NCI-H1105 treated with DMSO at 0.1 percent for 48 hours (cell line): ENCODE data around the gene GRIN2C.

Experiments used
- DNase-seq: peaks from one replicate; lab custom pipeline; 2025; lab: John Stamatoyannopoulos, UW

Gene GRIN2C

DNA sequence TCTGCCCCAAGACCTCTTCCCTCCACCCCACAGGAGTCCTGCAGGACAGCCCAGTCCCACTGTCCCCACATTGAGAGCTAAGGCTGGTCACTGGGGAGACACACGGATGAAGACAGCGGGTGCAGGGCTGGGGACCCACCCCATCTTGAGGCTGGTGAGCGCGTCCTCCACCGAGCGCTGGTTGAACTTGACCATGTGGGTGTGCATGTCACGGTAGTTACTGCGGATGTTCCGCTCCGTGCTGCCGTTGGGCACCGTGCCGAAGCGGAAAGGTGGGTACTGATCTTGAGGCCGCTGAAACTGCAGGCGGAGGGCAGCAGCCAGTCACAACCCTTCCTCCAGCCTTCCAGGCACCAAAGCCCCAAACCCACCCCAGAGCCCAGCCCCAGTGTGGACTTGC lies 13.1 kb downstream of the GRIN2C start:
- DNase-seq = no peak

DNA sequence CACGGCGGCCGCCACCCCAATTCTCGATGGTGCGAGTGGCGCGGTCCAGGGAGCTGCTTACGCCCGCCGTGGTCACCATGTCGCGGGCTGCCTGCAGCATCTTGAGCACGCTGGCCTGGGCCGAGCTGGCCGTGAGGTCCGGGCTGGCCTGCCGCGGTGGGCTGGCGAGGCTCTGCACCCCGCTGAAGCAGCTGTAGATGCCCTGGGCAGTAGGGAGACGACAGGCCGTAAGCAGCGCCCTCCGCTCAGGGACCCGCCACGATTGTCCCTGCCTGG lies 16.4 kb downstream of the GRIN2C start:
- DNase-seq = no peak

DNA sequence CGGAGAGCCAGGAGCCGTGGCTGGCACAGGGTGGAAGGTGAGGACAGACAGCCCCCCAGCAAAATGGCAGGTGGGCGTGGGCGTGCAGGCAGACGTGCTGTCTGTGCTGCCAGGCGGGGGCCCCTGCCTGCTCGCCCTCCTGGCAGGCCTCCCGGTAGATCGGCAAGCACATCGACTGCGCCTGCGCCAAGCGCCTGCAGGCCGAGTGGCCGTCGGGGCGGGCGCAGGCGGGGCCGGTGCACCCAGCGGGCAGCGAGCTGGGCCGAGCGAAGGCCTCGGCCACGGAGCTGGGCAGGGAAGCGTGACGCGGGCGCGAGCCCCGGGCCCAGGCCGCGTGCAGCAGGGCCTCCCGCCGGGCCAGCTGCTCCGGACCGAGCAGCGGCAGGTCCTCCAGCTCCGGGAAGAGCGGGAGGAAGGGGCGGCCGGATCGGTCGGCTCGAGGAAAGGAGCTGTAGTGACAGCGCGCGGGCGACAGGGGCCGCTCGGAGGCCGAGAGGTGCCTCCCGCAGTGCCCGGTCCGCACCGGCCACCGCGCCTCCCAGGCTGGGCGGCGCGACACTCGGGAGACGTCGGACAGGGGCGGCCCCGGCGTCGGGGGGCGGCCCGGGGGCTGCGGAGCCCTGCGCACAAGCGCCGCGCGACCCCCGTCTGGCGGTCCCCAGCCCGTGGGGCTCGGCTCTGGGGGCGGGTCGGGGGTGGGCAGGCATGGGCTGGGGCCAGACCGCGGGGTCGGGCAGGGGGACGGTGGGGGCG lies 16.9 kb downstream of the GRIN2C start:
- peak; percentile 82 for DNase-seq

DNA sequence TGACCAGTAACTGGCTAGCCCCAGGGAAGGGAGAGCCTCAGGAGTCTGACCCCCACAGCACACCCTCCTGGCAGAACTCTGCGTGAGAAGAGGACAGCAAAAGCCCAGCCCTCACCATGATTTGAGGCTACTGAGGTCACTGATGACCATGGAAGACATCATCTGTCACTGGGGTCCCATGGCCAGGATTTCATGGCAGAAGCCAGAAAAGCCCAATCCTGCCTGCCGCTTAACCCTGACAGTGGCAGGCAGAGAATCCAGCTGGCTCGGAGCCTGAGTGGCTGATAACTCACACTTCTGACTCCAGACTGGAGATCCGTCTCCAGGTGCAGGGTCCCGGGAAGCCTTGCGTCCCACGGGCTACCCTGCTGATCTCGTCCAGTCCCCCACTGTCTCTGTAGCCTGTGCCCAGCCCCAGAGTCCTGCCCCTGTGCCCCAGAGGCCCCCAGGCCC lies 17.5 kb downstream of the GRIN2C start:
- DNase-seq = peak; percentile 25

DNA sequence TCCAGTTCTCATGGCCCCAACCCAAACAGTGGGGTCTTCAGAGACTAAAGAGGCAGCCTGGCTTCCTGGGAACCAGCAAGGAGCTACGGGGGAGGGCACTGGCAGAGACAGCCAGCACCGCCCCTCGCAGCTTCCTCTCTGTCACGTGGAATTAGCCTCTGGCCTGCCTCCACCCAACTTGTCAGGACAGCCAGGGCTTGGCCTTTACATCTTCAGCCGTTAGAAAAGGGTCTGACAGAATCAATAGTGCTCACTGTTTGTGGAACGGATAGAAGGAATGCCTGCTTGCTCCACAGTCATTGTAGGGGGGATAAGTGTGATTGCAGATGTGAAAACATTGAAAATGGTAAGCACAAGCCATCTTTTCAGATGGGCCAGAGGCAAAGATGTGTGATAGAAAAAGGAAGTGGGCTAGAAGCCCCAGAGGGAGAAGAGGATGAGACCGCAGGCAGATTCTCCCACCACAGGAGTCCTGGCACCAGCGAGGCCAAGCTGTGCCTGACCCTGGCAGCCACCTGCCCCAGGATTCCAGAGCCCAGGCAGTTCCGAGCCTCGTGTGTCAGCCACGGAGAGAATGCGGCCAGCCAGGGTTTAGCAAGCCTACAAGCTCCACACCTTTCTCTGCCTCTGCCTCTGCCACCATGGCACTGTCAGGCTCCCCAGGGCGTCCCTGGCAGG lies 18.6 kb downstream of the GRIN2C start:
- DNase-seq = no peak

DNA sequence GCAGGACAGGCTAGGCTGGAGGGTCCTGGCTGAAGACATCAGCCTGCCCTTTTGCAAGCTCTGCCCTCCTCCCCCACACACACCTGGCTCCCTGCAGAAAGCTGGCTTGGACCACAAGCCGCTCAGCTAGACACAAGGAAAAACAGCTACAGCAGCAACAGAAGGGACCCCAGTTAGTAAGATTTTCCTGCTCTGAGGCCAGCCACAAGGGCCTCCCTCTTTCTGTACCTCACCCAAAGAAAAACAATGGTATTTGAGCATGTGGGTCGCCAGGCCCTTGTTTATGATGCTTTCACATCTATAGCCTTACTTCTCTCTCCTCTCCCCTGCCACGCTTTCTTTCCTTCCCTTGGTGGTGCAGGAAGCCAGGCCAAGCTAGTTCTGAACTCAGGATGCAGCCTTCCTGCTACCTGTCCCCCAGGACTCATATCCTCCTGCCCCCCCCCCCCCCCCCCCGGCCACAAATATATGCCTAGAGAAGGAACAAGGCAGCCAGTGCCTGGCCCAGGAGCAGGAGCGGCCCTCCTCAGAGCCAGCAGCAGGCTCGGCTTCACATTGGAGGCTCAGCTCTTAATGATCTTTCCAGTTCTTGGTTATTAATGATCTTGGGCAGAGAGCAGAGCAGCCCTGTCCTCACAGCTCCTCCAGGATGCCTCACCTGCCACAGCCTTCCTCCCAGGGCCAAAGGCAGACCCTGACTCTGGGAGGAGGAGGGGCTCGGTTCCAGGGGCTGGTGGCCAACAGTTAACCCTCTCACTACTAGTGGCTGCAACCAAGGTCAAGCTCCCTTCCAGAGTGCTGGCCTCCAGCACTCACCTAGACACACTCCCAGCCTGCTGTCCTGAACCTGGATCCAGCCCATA lies 19.5 kb downstream of the GRIN2C start:
- DNase-seq = no peak

DNA sequence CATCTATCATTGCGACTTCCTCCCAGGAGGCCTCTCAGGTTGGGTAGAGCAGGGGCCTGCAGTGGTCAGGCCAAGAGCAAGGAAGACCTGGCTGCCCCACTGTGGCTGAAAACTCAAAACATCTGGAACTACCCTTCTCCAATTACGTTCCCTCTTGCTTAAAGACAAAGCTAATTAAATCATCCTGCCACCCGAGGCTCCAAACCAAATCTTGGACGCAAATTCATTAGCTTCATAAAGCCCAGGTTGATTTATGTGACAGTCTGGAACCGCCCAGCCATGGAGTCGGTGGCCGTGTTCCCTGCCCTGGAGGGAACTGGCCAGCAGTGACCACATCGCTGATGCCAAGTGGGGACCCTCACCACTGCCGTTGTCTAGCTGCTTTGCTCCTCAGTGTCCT lies 21.4 kb downstream of the GRIN2C start:
- DNase-seq = no peak

DNA sequence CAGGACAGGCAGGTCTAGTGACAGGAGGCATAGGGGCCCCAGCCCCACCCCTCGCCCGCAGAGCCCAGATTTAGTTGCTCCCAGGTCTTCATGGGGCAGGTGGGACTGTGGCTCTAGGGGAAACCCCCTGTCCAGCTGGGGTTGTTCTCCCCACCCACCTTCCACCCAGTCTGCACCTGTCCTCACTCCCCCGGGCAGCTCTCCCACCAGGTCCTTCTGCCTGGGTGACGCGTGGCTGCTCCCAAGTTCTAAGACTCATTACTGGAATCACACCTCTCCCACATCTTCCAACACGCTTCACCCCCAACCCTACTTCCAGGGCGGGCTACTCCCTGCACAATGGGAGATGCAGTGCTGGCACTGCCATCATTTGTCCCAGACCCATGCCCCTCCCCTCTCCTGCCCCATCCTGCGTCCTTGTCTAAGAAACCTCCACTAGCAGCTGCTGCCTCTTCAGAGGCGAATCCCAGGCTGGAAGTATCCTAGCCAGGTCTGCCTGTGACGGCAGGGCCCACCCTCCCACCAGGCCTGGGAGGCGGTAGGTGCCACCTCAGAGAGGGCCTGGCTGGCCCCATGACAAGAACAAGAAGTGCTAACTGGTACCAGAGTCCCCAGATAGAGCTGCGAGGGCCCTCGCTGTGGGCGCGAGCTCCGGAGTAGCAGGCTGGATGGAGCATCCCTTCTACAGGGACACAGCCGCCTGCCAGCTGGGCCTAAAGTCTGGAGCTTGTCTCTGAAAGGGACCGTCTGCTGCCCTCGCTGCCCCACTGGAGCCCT lies 22.8 kb downstream of the GRIN2C start:
- DNase-seq = no peak

DNA sequence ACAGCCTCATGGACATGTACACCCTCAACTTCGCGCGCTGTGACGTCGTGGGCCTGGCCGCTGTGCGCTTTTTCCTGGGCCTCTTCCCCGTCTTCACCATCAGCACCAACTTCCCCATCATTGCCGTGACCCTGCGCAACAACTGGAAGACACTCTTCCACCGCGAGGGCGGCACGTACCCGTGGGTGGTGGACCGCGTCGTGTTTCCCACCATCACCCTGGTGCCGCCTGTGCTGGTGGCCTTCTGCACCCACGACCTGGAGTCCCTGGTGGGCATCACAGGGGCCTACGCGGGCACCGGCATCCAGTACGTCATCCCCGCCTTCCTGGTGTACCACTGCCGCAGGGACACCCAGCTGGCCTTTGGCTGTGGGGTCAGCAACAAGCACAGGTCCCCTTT lies 23.5 kb downstream of the GRIN2C start:
- no peak for DNase-seq

DNA sequence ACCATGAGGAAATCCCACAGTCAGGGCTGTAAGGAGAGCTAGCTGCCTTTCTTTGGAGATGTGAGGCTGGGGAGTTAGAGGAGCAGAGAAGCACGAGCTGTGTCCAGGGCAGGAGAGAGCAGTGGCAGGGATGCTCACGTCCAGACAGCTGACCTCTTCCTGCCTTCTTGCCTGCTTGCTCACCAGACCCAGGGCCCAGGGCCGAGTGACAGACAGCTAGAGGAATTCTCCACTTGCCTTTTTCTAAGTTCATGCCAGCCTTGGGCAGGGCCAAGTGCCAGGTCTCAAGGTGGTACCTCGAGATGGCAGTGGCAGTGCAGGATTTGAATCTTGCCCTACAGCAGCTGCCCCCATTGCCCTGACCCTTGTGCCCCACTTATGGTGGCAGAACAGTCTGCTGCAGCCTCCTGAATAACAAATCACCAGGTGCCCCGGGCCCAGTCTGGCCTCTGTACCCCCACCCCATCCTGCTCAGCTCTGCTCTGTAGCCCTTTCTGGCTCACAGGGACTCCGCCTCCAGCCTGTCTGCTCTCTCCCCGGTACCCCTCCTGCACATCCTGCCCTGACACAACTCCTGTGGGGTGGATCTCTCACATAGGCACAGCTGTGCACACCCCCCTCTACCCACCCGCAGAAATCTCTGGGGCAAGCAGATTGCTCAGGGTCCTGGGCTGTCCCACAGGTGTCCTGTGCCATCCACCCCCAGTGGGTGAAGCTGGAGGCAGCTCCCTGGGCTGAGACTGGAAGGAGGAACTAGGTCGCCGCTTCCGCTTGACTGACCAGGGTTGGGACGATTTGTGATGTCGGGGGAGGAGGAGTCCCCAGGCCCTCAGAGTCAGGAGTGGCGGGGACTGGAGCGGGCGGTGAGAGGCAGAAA lies 25.9 kb downstream of the GRIN2C start:
- no peak for DNase-seq

DNA sequence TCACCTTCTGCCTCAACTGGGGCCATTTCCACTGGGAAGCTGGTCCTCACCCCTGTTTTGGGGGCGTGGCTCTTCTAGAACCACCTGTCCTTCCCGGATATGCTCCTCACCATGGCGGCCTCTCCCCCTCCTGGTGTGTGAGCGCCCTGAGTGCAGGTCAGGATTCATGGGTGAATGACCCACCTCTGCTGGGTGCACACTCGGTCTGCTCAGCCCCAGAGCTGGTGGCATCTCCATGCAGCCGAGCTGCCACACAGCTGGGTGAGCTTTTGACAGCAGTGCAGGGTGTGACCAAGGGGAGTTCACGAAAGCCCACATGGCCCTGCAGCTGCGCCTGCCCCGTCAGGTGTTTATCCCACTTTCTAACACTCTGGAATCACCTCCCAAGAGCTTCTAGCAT lies 27.3 kb downstream of the GRIN2C start:
- no peak for DNase-seq

DNA sequence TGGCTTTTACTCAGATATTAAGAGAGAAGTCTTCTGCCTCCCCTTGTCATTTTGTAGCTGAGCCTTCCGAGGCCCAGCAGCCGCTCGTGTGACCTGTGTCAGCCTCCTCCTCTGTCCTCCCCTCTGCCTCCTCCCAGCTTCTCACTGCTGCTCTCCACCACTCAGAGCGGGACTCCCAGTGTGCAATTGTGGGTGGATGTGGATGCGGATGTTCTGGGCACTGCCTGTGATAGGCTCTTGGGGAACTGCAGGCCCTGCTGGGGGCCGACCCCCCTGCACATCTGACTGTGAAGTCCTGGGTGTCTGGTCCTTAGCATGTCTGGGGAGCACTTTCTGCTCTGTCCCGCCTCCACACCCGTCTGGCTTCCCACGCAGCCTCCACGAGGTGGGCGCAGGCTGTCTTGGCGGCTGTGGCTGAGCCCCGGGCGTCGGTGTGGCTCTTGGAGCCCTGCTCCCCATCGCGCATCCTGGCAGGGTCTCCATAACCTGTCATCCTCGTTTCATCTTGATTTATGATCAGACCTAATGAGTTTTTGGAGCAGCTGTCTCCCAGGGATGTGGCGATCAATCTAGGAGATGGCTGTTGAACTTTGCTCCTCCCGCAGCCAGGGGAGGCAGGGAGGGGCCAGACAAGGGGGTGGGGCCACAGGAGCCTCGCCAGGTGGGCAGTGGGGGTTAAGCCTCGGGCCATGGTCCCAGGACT lies 28.1 kb downstream of the GRIN2C start:
- peak; percentile 60 for DNase-seq

DNA sequence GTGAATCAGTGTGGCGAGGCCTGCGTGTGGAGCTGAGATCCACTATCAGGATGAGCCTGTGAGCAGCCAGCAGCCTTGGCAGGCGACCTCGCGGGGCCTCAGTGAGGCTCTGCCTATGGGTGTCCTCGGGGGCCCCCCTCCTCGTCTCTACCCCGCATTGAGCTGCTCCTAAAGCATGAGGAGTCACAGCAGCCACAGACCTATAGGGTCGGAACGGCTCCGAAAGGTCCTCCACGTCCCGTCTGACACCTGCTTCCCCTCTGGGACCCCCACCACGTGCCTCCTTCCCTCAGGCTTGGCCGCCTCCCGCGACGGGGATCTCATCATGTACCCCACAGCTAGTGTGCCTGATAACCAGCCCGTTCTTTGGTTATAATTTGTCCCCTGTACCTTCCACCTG lies 28.8 kb downstream of the GRIN2C start:
- DNase-seq = no peak

DNA sequence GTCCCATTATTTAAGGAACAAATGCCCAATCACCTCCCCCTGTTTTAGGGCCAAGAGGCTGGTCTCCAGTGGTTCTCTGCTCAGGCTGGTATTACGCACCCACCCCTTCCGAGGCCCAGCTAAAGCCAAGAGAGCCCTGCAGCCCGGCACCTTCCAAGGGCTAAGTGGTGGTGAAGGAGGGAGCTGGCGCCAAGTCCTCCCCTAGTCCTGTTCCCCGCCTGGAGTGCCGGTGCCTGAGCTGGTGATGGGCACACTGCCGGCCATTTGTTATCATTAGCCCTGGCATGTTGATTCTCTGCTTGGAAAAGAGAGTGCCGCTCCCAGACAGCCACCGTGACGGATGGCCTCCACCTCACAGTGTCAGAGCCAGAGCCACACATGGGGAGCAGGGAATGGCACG lies 31.9 kb downstream of the GRIN2C start:
- DNase-seq = no peak

DNA sequence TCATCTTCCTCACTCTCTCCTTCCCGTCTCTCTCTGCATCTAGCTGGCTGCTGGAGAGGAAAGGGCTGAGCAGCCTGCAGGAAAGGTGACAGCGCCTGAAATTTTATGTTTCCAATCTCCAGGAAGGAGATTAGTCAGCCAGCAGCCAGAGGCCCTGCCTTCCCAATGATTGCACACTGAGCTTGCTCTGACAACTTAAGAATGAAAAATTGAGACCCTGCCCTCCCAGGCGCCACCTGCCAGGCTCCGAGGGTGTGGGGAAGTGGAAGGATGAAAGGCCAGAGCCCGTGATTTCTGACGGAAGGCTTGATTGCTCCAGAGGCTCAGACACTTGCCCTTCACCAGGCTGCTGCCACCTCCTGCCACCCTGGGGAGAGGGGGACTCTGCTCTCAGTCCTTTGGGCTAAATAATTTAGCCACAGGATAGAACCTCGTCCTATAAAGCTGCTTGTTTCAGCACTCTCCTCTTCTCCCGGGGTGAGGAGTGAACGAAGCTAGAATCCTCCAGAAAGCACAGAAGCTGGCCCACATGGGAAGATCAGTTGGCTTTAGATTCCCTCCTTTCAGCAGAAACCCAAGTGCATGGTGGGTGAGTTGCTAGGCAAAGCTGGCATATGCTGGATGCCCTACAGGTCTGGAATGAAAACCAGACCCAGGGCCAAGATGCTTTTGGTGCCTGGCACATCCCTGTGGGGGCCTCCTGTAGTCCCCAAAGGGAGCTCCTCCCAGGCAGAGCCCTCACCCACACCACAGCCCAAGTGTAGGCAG lies 33.5 kb downstream of the GRIN2C start:
- DNase-seq = no peak

DNA sequence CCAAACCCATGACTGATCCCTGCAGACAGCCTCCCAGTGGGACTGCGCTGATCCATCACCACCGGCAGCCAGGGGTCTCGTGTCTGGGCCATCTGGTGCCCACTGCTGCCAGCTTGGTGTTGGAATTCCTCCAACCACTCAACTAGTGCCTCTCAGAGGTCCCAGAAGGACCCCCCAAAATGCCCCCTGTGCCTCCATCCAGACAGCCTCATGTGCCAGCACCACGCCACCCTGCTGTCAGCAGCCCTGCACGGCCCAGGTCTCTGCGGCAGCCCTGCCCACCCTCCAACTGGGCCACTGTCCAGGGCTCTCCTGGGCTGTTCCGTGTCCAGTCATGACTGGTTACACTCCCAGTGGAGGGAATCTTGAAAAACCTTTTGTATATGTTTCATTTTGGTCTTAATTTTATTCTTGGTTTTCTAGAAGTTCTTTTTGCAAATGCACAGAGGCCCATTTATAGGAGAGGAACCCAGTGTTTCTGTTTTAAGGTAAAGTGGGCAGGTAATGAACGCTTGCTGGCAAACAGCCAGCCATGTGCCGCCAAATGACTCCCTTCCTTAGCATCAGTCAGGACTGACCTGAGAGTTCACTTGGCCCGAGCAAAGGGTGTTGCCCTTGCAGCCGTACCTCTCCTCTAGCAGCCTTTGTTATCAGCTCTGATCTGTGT lies 34.6 kb downstream of the GRIN2C start:
- peak; percentile 17 for DNase-seq

DNA sequence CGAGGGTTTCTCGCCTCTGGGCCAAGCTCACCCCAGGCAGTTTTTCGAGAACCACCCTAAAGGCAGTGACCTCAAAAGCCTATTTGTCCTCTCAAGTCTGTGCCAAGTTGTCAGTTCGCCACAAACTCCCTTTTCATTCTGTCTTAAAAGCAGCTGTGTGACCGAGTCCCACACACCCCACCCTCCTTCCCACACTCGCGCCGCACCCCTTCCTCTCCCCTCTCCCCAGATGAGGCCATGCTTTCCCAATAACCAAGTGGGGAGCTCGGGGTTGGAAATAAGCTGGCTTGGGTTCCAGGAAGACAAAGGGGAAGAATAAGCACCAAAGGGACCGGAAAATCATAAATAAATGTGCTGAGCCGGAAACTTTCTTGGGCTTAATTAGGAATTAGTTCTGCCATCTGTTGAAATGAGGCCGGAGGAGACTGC lies 36.7 kb downstream of the GRIN2C start:
- DNase-seq = no peak

DNA sequence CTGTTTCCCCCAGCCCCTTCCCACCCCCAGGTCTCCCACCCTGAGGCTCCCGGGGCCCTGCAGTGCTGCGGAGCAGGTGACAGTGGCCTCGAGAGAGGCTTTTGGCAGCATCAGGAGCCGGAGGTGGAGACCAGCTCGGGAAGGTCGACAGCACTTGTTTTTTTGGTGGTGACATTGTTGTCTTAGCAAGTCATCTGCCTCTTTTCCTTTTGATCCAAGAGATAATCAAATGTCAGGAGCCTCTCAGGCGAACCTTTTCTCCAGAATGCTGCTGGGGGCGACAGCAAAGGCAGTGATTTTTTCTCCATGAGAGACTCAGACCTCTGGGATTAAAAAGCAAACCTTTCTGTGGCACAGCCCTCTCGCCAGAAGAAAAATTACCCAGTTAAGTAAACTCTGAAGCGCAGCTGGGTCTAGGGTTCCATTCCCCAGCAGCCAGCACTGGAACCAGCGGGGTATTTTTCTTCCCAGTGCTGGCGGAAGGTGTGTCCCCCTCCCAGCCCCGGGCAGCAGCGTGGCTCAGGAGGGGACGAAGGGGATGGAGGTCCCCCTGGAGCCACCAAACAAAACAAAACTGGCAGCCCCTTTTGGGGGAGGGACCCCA lies 37.2 kb downstream of the GRIN2C start:
- DNase-seq = no peak
